GM21723 (cell line): ENCODE data around the gene SUGP2.
"Not testable (repeated sequence)": the region's sequence is repeated elsewhere in the genome, so short reads cannot be mapped to it uniquely, and the experiment has no call there.

ENCODE experiments used
- ATAC-seq: cut with Tn5 transposase; IDR thresholded peaks from one replicate; pipeline ENCODE4 v1.9.1; 2021; ENCODE audit warnings: mild to moderate bottlenecking, moderate library complexity; ENCODE audit not compliant: unreplicated experiment

The SUGP2 gene

GRCh38 chr19:19034204-19034624 lies 897 bp upstream of the SUGP2 start:
- no peak for ATAC-seq

GRCh38 chr19:19033176-19033425 lies 216 bp downstream of the SUGP2 start:
- ATAC-seq, result no peak

- ATAC-seq, result peak; percentile 53
These were observed 719 bp downstream of the SUGP2 start for GRCh38 chr19:19032420-19033175.

GRCh38 chr19:19031891-19032290 lies 1.4 kb downstream of the SUGP2 start:
- ATAC-seq, result no peak

- no peak for ATAC-seq
These were observed 4.8 kb downstream of the SUGP2 start for GRCh38 chr19:19028526-19028925.

- ATAC-seq, result no peak
These were observed 6.1 kb downstream of the SUGP2 start for GRCh38 chr19:19027228-19027627.

GRCh38 chr19:19026299-19026971 lies 6.9 kb downstream of the SUGP2 start:
- ATAC-seq, result no peak

- ATAC-seq, result no peak
These were observed 7.5 kb downstream of the SUGP2 start for GRCh38 chr19:19025861-19026260.

- ATAC-seq, result not testable (repeated sequence)
These were observed 9.9 kb downstream of the SUGP2 start for GRCh38 chr19:19023376-19023775.

GRCh38 chr19:19022380-19022961 lies 10.8 kb downstream of the SUGP2 start:
- no peak for ATAC-seq

GRCh38 chr19:19021115-19021514 lies 12.2 kb downstream of the SUGP2 start:
- ATAC-seq, result no peak

GRCh38 chr19:19010551-19010950 lies 22.8 kb downstream of the SUGP2 start:
- no peak for ATAC-seq

- ATAC-seq, result no peak
These were observed 23.4 kb downstream of the SUGP2 start for GRCh38 chr19:19009951-19010350.

- ATAC-seq, result no peak
These were observed 27.1 kb downstream of the SUGP2 start for GRCh38 chr19:19006213-19006612.

GRCh38 chr19:19004144-19004543 lies 29.2 kb downstream of the SUGP2 start:
- no peak for ATAC-seq

GRCh38 chr19:18999896-19000620 lies 33.3 kb downstream of the SUGP2 start:
- no peak for ATAC-seq

- ATAC-seq, result no peak
These were observed 34.1 kb downstream of the SUGP2 start for GRCh38 chr19:18999016-18999758.

- no peak for ATAC-seq
These were observed 35.0 kb downstream of the SUGP2 start for GRCh38 chr19:18998276-18998675.

GRCh38 chr19:18996796-18997394 lies 36.4 kb downstream of the SUGP2 start:
- no peak for ATAC-seq

GRCh38 chr19:18996351-18996750 lies 37.0 kb downstream of the SUGP2 start:
- ATAC-seq, result no peak

GRCh38 chr19:18995804-18996241 lies 37.5 kb downstream of the SUGP2 start:
- no peak for ATAC-seq
